ENCODE results near the gene HLTF. TPM values are rescaled to one million over a fixed set of nuclear protein-coding genes. Genes with fewer than 3 reads are reported as not detected.
A peak's percentile ranks its signal among the peaks of the same experiment; 100 is the strongest.

The HLTF gene
- total RNA-seq, 4 donors from 2014 or later, result 5.2 to 12.4 (median 8.1) TPM

DNA sequence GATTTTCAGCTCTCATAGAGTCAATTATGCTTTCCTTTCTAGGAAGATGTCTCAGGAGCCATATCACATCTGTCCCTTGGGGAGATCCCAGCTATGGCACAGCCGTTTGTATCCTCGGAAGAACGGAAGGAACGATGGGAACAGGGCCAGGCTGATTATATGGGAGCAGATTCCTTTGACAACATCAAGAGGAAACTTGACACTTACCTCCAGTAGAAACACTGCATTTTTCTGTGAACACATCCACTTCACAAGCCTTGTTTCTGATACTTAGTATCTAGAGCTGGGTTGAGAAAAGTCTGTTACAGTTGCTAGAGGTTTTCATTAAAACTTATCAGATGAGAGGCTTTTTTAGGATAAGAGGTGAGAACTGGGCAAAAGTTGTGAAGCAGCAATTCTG, 59.6 kb downstream of the HLTF start:
- intact Hi-C loops (cut with DNase I), result no loop called here
- H3K27me3 ChIP-seq, result no peaks in the 10 kb centered on the region
- no peak for DNase-seq
- no peaks in the 10 kb centered on the region for H3K9me3 ChIP-seq
- peaks cover 7 to 73% (median 7%) of the 10 kb centered on the region in 3 donors for H3K36me3 ChIP-seq
- WGBS, 2 donors, result 69 to 77% methylated on average over 4 of the region's 4 CpGs
- H3K4me1 ChIP-seq, result no peaks in the 10 kb centered on the region
- H3K4me3 ChIP-seq, result no peak overlapping the region
- TF ChIP-seq POLR2A (IDR thresholded peaks at IDR 0.05), result no peak
- TF ChIP-seq, protein P1, sequence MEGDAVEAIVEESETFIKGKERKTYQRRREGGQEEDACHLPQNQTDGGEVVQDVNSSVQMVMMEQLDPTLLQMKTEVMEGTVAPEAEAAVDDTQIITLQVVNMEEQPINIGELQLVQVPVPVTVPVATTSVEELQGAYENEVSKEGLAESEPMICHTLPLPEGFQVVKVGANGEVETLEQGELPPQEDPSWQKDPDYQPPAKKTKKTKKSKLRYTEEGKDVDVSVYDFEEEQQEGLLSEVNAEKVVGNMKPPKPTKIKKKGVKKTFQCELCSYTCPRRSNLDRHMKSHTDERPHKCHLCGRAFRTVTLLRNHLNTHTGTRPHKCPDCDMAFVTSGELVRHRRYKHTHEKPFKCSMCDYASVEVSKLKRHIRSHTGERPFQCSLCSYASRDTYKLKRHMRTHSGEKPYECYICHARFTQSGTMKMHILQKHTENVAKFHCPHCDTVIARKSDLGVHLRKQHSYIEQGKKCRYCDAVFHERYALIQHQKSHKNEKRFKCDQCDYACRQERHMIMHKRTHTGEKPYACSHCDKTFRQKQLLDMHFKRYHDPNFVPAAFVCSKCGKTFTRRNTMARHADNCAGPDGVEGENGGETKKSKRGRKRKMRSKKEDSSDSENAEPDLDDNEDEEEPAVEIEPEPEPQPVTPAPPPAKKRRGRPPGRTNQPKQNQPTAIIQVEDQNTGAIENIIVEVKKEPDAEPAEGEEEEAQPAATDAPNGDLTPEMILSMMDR (IDR thresholded peaks at IDR 0.05), result no peak
- no peak overlapping the region for H3K27ac ChIP-seq

DNA sequence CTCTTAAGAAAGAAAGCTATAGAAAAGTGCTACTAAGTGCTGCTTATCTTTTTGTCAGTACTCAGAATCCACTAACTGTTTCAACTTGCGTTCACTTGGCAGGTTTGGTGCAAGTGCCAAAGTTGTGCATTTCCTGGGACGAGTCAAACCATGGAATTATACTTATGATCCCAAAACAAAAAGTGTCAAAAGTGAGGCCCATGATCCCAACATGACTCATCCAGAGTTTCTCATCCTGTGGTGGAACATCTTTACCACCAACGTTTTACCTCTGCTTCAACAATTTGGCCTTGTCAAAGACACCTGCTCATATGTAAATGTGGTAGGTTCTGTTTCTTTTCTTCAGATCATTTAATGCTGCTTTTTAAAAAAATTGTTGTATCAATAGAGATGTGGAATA, 62.4 kb downstream of the HLTF start:
- no peak overlapping the region for H3K4me3 ChIP-seq
- intact Hi-C loops (cut with DNase I), result no loop called here
- no peaks in the 10 kb centered on the region for H3K27me3 ChIP-seq
- no peaks in the 10 kb centered on the region for H3K9me3 ChIP-seq
- no peak for DNase-seq
- peaks cover 0 to 20% (median 14%) of the 10 kb centered on the region in 3 donors for H3K4me1 ChIP-seq
- peaks cover 7 to 75% (median 7%) of the 10 kb centered on the region in 3 donors for H3K36me3 ChIP-seq
- H3K27ac ChIP-seq, result no peak overlapping the region
- no peak for TF ChIP-seq POLR2A (IDR thresholded peaks at IDR 0.05)
- TF ChIP-seq, protein P1 (IDR thresholded peaks at IDR 0.05), result no peak
- 47 to 50% methylated on average over 3 of the region's 3 CpGs for WGBS, 2 donors

DNA sequence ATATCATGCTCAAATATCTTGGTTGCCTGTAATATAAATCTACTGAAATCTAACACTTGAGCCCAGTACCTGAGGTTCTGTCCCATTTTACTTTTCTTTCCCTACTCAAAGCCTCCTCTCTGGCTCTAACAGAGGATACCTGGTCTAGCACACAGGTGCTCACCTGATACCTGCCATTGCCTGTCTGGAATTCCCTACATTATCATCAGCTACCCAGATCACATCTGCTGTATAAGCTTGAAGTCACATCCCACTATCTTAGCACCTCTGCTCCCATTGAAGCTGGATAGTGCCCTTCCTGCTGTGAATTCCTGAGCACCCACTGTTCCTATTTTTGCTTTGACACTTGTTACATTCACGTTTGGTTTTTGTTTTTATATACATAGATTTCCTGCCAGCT, 64.5 kb downstream of the HLTF start:
- no peaks in the 10 kb centered on the region for H3K9me3 ChIP-seq
- H3K4me3 ChIP-seq, result no peak overlapping the region
- peaks cover 0 to 36% (median 16%) of the 10 kb centered on the region in 3 donors for H3K4me1 ChIP-seq
- DNase-seq, result no peak
- TF ChIP-seq POLR2A (IDR thresholded peaks at IDR 0.05), result no peak
- TF ChIP-seq, protein P1 (IDR thresholded peaks at IDR 0.05), result no peak
- no peaks in the 10 kb centered on the region for H3K27me3 ChIP-seq
- no peak overlapping the region for H3K27ac ChIP-seq
- intact Hi-C loops (cut with DNase I), result no loop called here
- peaks cover 0 to 54% (median 7%) of the 10 kb centered on the region in 3 donors for H3K36me3 ChIP-seq
- WGBS, 2 donors, result 48 to 54% methylated on average over 1 of the region's 1 CpG

DNA sequence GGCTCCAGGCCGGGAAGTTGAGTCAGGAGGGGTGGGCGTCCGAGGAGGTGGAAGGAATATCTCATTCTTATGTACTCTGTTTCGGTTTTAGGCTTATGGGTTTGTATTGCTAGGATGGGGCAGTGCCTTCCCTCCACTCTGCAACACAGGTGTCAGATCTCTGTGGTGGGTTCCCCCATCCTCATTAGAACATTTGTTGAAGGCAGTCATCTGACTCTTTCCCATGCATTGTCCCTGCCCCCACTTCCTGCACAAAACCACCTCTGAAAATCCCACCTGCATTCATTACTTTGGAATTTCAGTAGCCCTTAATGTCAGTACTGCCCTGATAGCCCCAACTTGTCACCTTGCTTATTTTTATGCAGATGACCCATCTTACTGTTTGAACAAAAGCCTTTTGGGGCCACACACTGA, 65.5 kb downstream of the HLTF start:
- H3K4me1 ChIP-seq, result peaks cover 0 to 43% (median 16%) of the 10 kb centered on the region in 3 donors
- 31 to 67% methylated on average over 4 of the region's 4 CpGs for WGBS, 2 donors
- DNase-seq, result no peak
- intact Hi-C loops (cut with DNase I), result no loop called here
- TF ChIP-seq POLR2A (IDR thresholded peaks at IDR 0.05), result no peak
- TF ChIP-seq, protein P1 (IDR thresholded peaks at IDR 0.05), result no peak
- no peaks in the 10 kb centered on the region for H3K9me3 ChIP-seq
- no peak overlapping the region for H3K27ac ChIP-seq
- H3K27me3 ChIP-seq, result no peaks in the 10 kb centered on the region
- no peak overlapping the region for H3K4me3 ChIP-seq
- H3K36me3 ChIP-seq, result peaks cover 0 to 46% (median 7%) of the 10 kb centered on the region in 3 donors

DNA sequence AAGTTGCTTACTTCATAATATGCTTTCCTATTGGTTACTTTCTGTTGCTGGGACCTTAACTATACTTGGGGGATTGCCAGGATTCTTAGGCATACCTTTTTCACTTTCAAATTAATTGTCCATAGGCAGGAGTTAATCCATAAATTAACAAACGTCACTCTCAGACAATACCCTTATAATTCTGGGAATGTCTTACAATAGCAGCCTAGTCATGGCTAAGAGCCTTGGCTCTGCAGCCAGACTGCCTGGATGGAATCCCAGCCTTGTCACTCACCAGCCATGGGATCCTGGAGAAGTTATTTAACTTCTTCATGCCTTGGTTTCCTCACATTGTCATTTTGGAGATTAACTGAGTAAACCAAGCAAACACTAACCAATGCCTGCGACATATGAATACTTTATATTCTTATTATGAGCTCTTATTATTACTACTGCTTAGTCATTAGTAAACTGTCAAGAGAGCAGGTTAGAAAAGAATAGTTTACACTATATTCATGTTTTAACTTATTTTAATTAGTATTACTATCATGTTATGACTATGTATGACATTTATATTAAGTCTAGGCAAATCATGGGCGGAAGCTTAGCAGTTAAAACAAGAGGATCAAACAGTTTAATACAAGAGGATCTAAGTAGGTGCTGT, 66.0 kb downstream of the HLTF start:
- TF ChIP-seq, protein P1 (IDR thresholded peaks at IDR 0.05), result no peak
- no peak for TF ChIP-seq POLR2A (IDR thresholded peaks at IDR 0.05)
- intact Hi-C loops (cut with DNase I), result no loop called here
- 25 to 44% methylated on average over 3 of the region's 3 CpGs for WGBS, 2 donors
- Histone ChIP-seq H3K4me3 (no peak overlapping the region), H3K4me1 (peaks cover 0 to 43% (median 16%) of the 10 kb centered on the region in 3 donors), H3K27me3 (no peaks in the 10 kb centered on the region), H3K36me3 (peaks cover 0 to 45% (median 6%) of the 10 kb centered on the region in 3 donors), H3K27ac (peak overlapping the region in 1 of 4 donors; percentile 29), H3K9me3 (no peaks in the 10 kb centered on the region)
- no peak for DNase-seq
